Measurements from ENCODE around the gene TMED4. TPM values are rescaled to one million over a fixed set of nuclear protein-coding genes. Genes with fewer than 3 reads are reported as not detected.
A peak's percentile ranks its signal among the peaks of the same experiment; 100 is the strongest.

TMED4 gene
- total RNA-seq, 1 donor from 2014 or later = 78.4 TPM

DNA sequence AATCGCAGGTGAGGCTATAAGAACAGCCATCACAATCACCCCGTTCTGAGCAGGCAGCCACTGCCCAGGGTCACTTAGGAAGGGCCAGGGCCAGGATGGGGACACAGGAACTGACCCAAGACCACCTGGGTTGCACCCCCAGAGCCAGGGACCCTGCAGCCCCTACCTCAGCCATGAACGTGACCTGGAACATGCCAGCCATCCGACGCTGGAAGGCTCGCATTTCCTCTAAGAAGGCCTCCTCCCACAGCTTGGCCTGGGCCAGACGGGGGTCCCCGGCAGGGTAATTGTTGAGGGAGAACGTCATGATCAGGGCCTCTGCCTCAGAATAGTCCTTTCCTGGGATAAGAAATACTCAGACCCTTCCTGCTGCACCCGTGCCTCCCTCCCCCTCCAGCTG, 45.9 kb downstream of the TMED4 start:
- Mint-ChIP-seq H3K9me3 (no peaks in the 10 kb centered on the region), H3K27ac (no peak overlapping the region), H3K36me3 (ENCODE audit: low read depth) (no peaks in the 10 kb centered on the region), H3K4me3 (no peak overlapping the region), H3K27me3 (no peaks in the 10 kb centered on the region), H3K4me1 (no peaks in the 10 kb centered on the region)
- no peak for DNase-seq
- intact Hi-C loops (cut with micrococcal nuclease) = no loop called here

- intact Hi-C loops (cut with micrococcal nuclease) = no loop called here
- Mint-ChIP-seq H3K36me3 (ENCODE audit: low read depth) (no peaks in the 10 kb centered on the region), H3K4me1 (no peaks in the 10 kb centered on the region), H3K27me3 (no peaks in the 10 kb centered on the region), H3K9me3 (no peaks in the 10 kb centered on the region), H3K27ac (peak overlapping the region; percentile 17), H3K4me3 (no peak overlapping the region)
- no peak for DNase-seq
Observed at GRCh38 chr7:44535348-44536064, 46.5 kb downstream of the TMED4 start.

DNA sequence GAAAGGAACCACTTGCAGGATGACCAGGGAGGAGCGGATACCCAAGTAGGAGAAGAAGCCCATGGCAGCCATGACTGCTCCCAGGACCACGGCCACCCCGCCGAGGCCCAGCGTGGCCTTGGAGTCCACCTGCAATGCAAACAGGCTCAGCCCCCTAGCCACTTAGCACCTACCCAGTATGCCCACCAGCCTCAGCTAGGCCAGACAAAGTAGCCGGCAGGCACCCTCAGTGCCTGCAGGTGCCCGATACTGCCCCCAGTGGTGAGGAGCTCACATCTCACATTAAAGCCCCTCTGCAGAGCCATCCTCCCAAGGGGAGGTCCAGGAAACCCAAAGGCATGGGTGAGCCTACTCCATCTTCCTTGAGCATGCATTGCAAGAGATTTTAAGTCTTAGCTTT, 47.5 kb downstream of the TMED4 start:
- no peaks in the 10 kb centered on the region for H3K36me3 Mint-ChIP-seq (ENCODE audit: low read depth)
- no peaks in the 10 kb centered on the region for H3K4me1 Mint-ChIP-seq
- peak; percentile 83 for DNase-seq
- no peak overlapping the region for H3K27ac Mint-ChIP-seq
- no peak overlapping the region for H3K4me3 Mint-ChIP-seq
- no peaks in the 10 kb centered on the region for H3K27me3 Mint-ChIP-seq
- intact Hi-C loops (cut with micrococcal nuclease) = no loop called here
- no peaks in the 10 kb centered on the region for H3K9me3 Mint-ChIP-seq

- Mint-ChIP-seq H3K36me3 (ENCODE audit: low read depth) (no peaks in the 10 kb centered on the region), H3K4me3 (no peak overlapping the region), H3K9me3 (no peaks in the 10 kb centered on the region), H3K4me1 (no peaks in the 10 kb centered on the region), H3K27me3 (peaks cover under 1% of the 10 kb centered on the region), H3K27ac (no peak overlapping the region)
- DNase-seq = no peak
- intact Hi-C loops (cut with micrococcal nuclease) = no loop called here
Observed at GRCh38 chr7:44534087-44534486, 47.9 kb downstream of the TMED4 start.

GRCh38 chr7:44533301-44534055, 48.6 kb downstream of the TMED4 start:
- Mint-ChIP-seq H3K36me3 (ENCODE audit: low read depth) (no peaks in the 10 kb centered on the region), H3K4me3 (no peak overlapping the region), H3K27me3 (peaks cover 2% of the 10 kb centered on the region), H3K4me1 (no peaks in the 10 kb centered on the region), H3K9me3 (no peaks in the 10 kb centered on the region), H3K27ac (no peak overlapping the region)
- DNase-seq = no peak
- intact Hi-C loops (cut with micrococcal nuclease) = no loop called here

GRCh38 chr7:44531421-44532380, 50.3 kb downstream of the TMED4 start:
- Mint-ChIP-seq H3K36me3 (ENCODE audit: low read depth) (no peaks in the 10 kb centered on the region), H3K27me3 (peaks cover 2% of the 10 kb centered on the region), H3K4me3 (no peak overlapping the region), H3K27ac (no peak overlapping the region), H3K9me3 (no peaks in the 10 kb centered on the region), H3K4me1 (no peaks in the 10 kb centered on the region)
- intact Hi-C loops (cut with micrococcal nuclease) = no loop called here
- no peak for DNase-seq

- Mint-ChIP-seq H3K27me3 (peaks cover 2% of the 10 kb centered on the region), H3K4me1 (no peaks in the 10 kb centered on the region), H3K27ac (no peak overlapping the region), H3K9me3 (peaks cover under 1% of the 10 kb centered on the region), H3K4me3 (no peak overlapping the region), H3K36me3 (ENCODE audit: low read depth) (no peaks in the 10 kb centered on the region)
- intact Hi-C loops (cut with micrococcal nuclease) = no loop called here
- no peak for DNase-seq
Observed at GRCh38 chr7:44530990-44531389, 51.0 kb downstream of the TMED4 start.

Other genes with a start within 250 kb of the TMED4 start
- gene NUDCD3, start 91.6 kb downstream of the TMED4 start, total RNA-seq = 88.8 and 92.7 TPM in 2 replicates
- not detected in 2 replicates for gene NPC1L1, start 40.9 kb downstream of the TMED4 start, total RNA-seq
- gene DDX56, start 8.3 kb downstream of the TMED4 start, total RNA-seq = 162 and 172 TPM in 2 replicates
- 99.5 and 102 TPM in 2 replicates for gene OGDH, start 24.4 kb upstream of the TMED4 start, total RNA-seq
- 130 and 133 TPM in 2 replicates for gene ZMIZ2, start 166.6 kb upstream of the TMED4 start, total RNA-seq
- gene PPIA, start 214.4 kb upstream of the TMED4 start, total RNA-seq = 2,368 and 2,448 TPM in 2 replicates

Data from activated CD4-positive, alpha-beta T cell treated with anti-CD3 and anti-CD28 coated beads, Interleukin-2, amount 10 ng/mL, durations not matched to agents 24 days and 14 days (primary cell).